Stimulated activated CD4-positive, alpha-beta T cell treated with anti-CD3 and anti-CD28 coated beads, Interleukin-2, amount 100 ng/mL, for 24 hours (primary cell): ENCODE data around the gene NOL4L.
A peak's percentile ranks its signal among the peaks of the same experiment; 100 is the strongest.

Experiments used
- DNase-seq, 2 donors: peaks; one replicate each; pipeline ENCODE4 v3.0.0-alpha.2; 2020

NOL4L gene

GRCh38 chr20:32538526-32538939 lies 46.6 kb downstream of the NOL4L start:
- DNase-seq, result peak; percentile 38 to 46

- peak in 1 of 2 donors; percentile 23 for DNase-seq
Observed at GRCh38 chr20:32537657-32538525, 47.2 kb downstream of the NOL4L start.

- DNase-seq, result peak; percentile 50 to 56
Observed at GRCh38 chr20:32536851-32537656, 48.1 kb downstream of the NOL4L start.

- peak; percentile 69 to 74 for DNase-seq
Observed at GRCh38 chr20:32535953-32536823, 48.9 kb downstream of the NOL4L start.

- DNase-seq, result peak; percentile 38 to 40
Observed at GRCh38 chr20:32535316-32535952, 49.7 kb downstream of the NOL4L start.

GRCh38 chr20:32534661-32535240 lies 50.4 kb downstream of the NOL4L start:
- DNase-seq, result peak; percentile 53 to 55

- no peak for DNase-seq
Observed at GRCh38 chr20:32533732-32534131, 51.4 kb downstream of the NOL4L start.

- DNase-seq, result no peak
Observed at GRCh38 chr20:32532246-32532645, 52.9 kb downstream of the NOL4L start.

- DNase-seq, result no peak
Observed at GRCh38 chr20:32528905-32529670, 56.0 kb downstream of the NOL4L start.

- peak; percentile 38 to 42 for DNase-seq
Observed at GRCh38 chr20:32528171-32528891, 56.8 kb downstream of the NOL4L start.

GRCh38 chr20:32527447-32528055 lies 57.6 kb downstream of the NOL4L start:
- DNase-seq, result peak; percentile 32 to 54

- peak; percentile 19 to 24 for DNase-seq
Observed at GRCh38 chr20:32527052-32527446, 58.1 kb downstream of the NOL4L start.

- DNase-seq, result no peak
Observed at GRCh38 chr20:32526541-32526940, 58.6 kb downstream of the NOL4L start.

GRCh38 chr20:32526125-32526524 lies 59.0 kb downstream of the NOL4L start:
- no peak for DNase-seq

GRCh38 chr20:32524829-32525501 lies 60.2 kb downstream of the NOL4L start:
- no peak for DNase-seq

- DNase-seq, result no peak
Observed at GRCh38 chr20:32523613-32524213, 61.4 kb downstream of the NOL4L start.

GRCh38 chr20:32522776-32523612 lies 62.1 kb downstream of the NOL4L start:
- DNase-seq, result peak; percentile 15 to 25

GRCh38 chr20:32522526-32522775 lies 62.7 kb downstream of the NOL4L start:
- DNase-seq, result no peak
